ENCODE data around the gene AFF3.

GRCh38 chr2:99784282-99784681 lies 358.1 kb downstream of the AFF3 start:
- no peak for TF ChIP-seq CTCF (IDR thresholded peaks at IDR 0.05; ENCODE audit: low read depth, low read length, missing input control)
- no peak for TF ChIP-seq REST (IDR thresholded peaks at IDR 0.05)
- TF ChIP-seq FOXA1 (IDR thresholded peaks at IDR 0.05), result no peak

All from liver (tissue), 2 donors.